ENCODE results near the gene CD7.

Gene CD7

GRCh38 chr17:82346342-82347300 lies 29.2 kb upstream of the CD7 start:
- no peak for DNase-seq (ENCODE audit: low spot score)

GRCh38 chr17:82345151-82345976 lies 28.0 kb upstream of the CD7 start:
- peak; percentile 24 for DNase-seq (ENCODE audit: low spot score)

GRCh38 chr17:82344175-82344907 lies 26.9 kb upstream of the CD7 start:
- no peak for DNase-seq (ENCODE audit: low spot score)

GRCh38 chr17:82343560-82343959 lies 26.2 kb upstream of the CD7 start:
- DNase-seq (ENCODE audit: low spot score), result no peak

GRCh38 chr17:82342361-82343079 lies 25.1 kb upstream of the CD7 start:
- DNase-seq (ENCODE audit: low spot score), result no peak

GRCh38 chr17:82339634-82340580 lies 22.5 kb upstream of the CD7 start:
- no peak for DNase-seq (ENCODE audit: low spot score)

GRCh38 chr17:82338858-82339633 lies 21.6 kb upstream of the CD7 start:
- no peak for DNase-seq (ENCODE audit: low spot score)

- peak; percentile 31 for DNase-seq (ENCODE audit: low spot score)
Observed at GRCh38 chr17:82334622-82335394, 17.4 kb upstream of the CD7 start.

GRCh38 chr17:82334204-82334621 lies 16.8 kb upstream of the CD7 start:
- no peak for DNase-seq (ENCODE audit: low spot score)

- no peak for DNase-seq (ENCODE audit: low spot score)
Observed at GRCh38 chr17:82333279-82334171, 16.1 kb upstream of the CD7 start, which contains the start of gene SECTM1. SECTM1 (minus strand) TSS chr17:82333766; CDS start chr17:82327240, 6,526 bp downstream.

GRCh38 chr17:82332669-82333278 lies 15.4 kb upstream of the CD7 start:
- no peak for DNase-seq (ENCODE audit: low spot score)

GRCh38 chr17:82331345-82331939 lies 14.0 kb upstream of the CD7 start:
- DNase-seq (ENCODE audit: low spot score), result no peak

GRCh38 chr17:82330322-82331239 lies 13.2 kb upstream of the CD7 start:
- no peak for DNase-seq (ENCODE audit: low spot score)

- no peak for DNase-seq (ENCODE audit: low spot score)
Observed at GRCh38 chr17:82329683-82330321, 12.4 kb upstream of the CD7 start.

GRCh38 chr17:82328994-82329507 lies 11.6 kb upstream of the CD7 start:
- DNase-seq (ENCODE audit: low spot score), result no peak
